SK-N-MC (cell line): ENCODE measurements around the gene COL18A1.

Source experiments
- EZH2 ChIP-seq: fragments of 200-600 bp; sonication (generic); IDR thresholded peaks from one replicate; pipeline ENCODE4 v1.6.1; 2017; ENCODE audit warnings: antibody characterized with exemption
- POLR2AphosphoS5 ChIP-seq: IDR thresholded peaks from 2 replicates; pipeline ENCODE4 v1.6.1; 2012; ENCODE audit warnings: mild to moderate bottlenecking, low read depth, low read length, borderline replicate concordance

GRCh38 chr21:45545236-45545570 lies 140.2 kb downstream of the COL18A1 start:
- TF ChIP-seq POLR2AphosphoS5 (no peak), EZH2 (no peak)
